HG03432 (cell line): Measurements from ENCODE around the gene ADRA2B.
"Not testable (repeated sequence)": the region's sequence is repeated elsewhere in the genome, so short reads cannot be mapped to it uniquely, and the experiment has no call there.

Experiments used
- ATAC-seq: cut with Tn5 transposase; IDR thresholded peaks from one replicate; pipeline ENCODE4 v1.9.1; 2021; ENCODE audit warnings: mild to moderate bottlenecking, moderate library complexity; ENCODE audit not compliant: unreplicated experiment

Gene ADRA2B

GRCh38 chr2:96071087-96071976 is 45.0 kb downstream of the ADRA2B start:
- ATAC-seq, result not testable (repeated sequence)

- ATAC-seq, result not testable (repeated sequence)
Observed at GRCh38 chr2:96070351-96070750, 46.0 kb downstream of the ADRA2B start.

GRCh38 chr2:96069878-96070277 is 46.5 kb downstream of the ADRA2B start:
- not testable (repeated sequence) for ATAC-seq

GRCh38 chr2:96067902-96068581 is 48.3 kb downstream of the ADRA2B start:
- ATAC-seq, result not testable (repeated sequence)

GRCh38 chr2:96067098-96067660 is 49.2 kb downstream of the ADRA2B start:
- ATAC-seq, result not testable (repeated sequence)

GRCh38 chr2:96066511-96066910 is 49.9 kb downstream of the ADRA2B start:
- not testable (repeated sequence) for ATAC-seq

- ATAC-seq, result not testable (repeated sequence)
Observed at GRCh38 chr2:96065954-96066353, 50.4 kb downstream of the ADRA2B start.

GRCh38 chr2:96065381-96065930 is 50.9 kb downstream of the ADRA2B start:
- ATAC-seq, result no peak

GRCh38 chr2:96064760-96065159 is 51.6 kb downstream of the ADRA2B start:
- not testable (repeated sequence) for ATAC-seq

- not testable (repeated sequence) for ATAC-seq
Observed at GRCh38 chr2:96064047-96064675, 52.2 kb downstream of the ADRA2B start.

GRCh38 chr2:96063116-96063899 is 53.1 kb downstream of the ADRA2B start:
- peak; percentile 73 for ATAC-seq
